CD4-positive, alpha-beta T cell (primary cell): ENCODE results near the gene LAMTOR3. TPM values are rescaled to one million over a fixed set of nuclear protein-coding genes. Genes with fewer than 3 reads are reported as not detected.

Source experiments
- ATAC-seq: fragments of 200-7000 bp; cut with Tn5 transposase; one replicate; pipeline ENCODE4 v1.10.0; 2022; ENCODE audit warnings: mild to moderate bottlenecking; ENCODE audit not compliant: poor library complexity
- CTCF ChIA-PET: fragments of 350-600 bp; sonication (Branson Sonifier 250); formaldehyde crosslinking; loops from one replicate; lab custom pipeline; 2021; ENCODE audit warnings: antibody characterized with exemption, inconsistent platforms; lab: Charles Lee
- POLR2A ChIA-PET: fragments of 350-600 bp; sonication (Branson Sonifier 250); formaldehyde crosslinking; loops from one replicate; lab custom pipeline; 2021; ENCODE audit warnings: antibody characterized with exemption, inconsistent platforms; lab: Charles Lee
- DNase-seq, 14 experiments: peaks; one replicate each; pipeline ENCODE4 v3.0.0-alpha.2; 2013 to 2020; ENCODE audit warnings: mixed read lengths in 2 of 14
- H3K27ac ChIP-seq, 2 donors: one replicate each; pipeline versions ENCODE4 v1.5.1 to v1.7.0; 2013; ENCODE audit warnings: low read length in 2 of 2, low read depth in 1 of 2, mild to moderate bottlenecking in 1 of 2
- H3K27me3 ChIP-seq, 2 experiments: 1 replicate in 1 of 2; 2 replicates in 1 of 2; pipeline versions ENCODE4 v1.6.1 to v1.7.0; 2013; ENCODE audit warnings: low read length in 2 of 2, control low read depth in 1 of 2, mild to moderate bottlenecking in 1 of 2, moderate library complexity in 1 of 2; ENCODE audit not compliant: insufficient read depth in 2 of 2, control insufficient read depth in 1 of 2
- H3K36me3 ChIP-seq: one replicate; pipeline ENCODE4 v1.6.1; 2013; ENCODE audit warnings: low read length, control low read depth; ENCODE audit not compliant: insufficient read depth
- H3K4me1 ChIP-seq: one replicate; pipeline ENCODE4 v1.6.1; 2013; ENCODE audit warnings: low read length, control low read depth; ENCODE audit not compliant: insufficient read depth
- H3K4me3 ChIP-seq: one replicate; pipeline ENCODE4 v1.5.1; 2013; ENCODE audit warnings: mild to moderate bottlenecking, low read length, moderate library complexity
- H3K9me3 ChIP-seq, 2 experiments: 1 replicate in 1 of 2; 2 replicates in 1 of 2; pipeline versions ENCODE4 v1.6.1 to v1.7.0; 2013; ENCODE audit warnings: low read length in 2 of 2, mild to moderate bottlenecking in 2 of 2, control low read depth in 1 of 2, moderate library complexity in 1 of 2; ENCODE audit not compliant: control insufficient read depth in 1 of 2, insufficient read depth in 1 of 2
- H3K27ac Mint-ChIP-seq: one replicate; pipeline ENCODE4 v1.8.0; 2020; ENCODE audit warnings: mixed read lengths
- H3K27me3 Mint-ChIP-seq: one replicate; pipeline ENCODE4 v1.8.0; 2021; ENCODE audit warnings: mixed read lengths
- H3K36me3 Mint-ChIP-seq: one replicate; pipeline ENCODE4 v1.8.0; 2021; ENCODE audit warnings: low read depth, mixed read lengths
- H3K4me1 Mint-ChIP-seq: one replicate; pipeline ENCODE4 v1.8.0; 2021; ENCODE audit warnings: low read depth, mixed read lengths
- H3K4me3 Mint-ChIP-seq: one replicate; pipeline ENCODE4 v1.8.0; 2020; ENCODE audit warnings: mild to moderate bottlenecking, mixed read lengths
- H3K9me3 Mint-ChIP-seq: one replicate; pipeline ENCODE4 v1.8.0; 2020; ENCODE audit warnings: mixed read lengths
- CTCF ChIP-seq: fragments of 200-600 bp; IDR thresholded peaks from one replicate; pipeline ENCODE4 v1.8.0; 2022; ENCODE audit warnings: antibody characterized with exemption, mild to moderate bottlenecking
- intact Hi-C, 2 experiments: fragments of 100-400 bp; cut with DNase I in 1 of 2; cut with micrococcal nuclease in 1 of 2; formaldehyde crosslinking; loops; one replicate each; pipeline versions ENCODE4 v1.15.1 to v1.9.0; 2023 to 2025; cut with DNase I, micrococcal nuclease
- total RNA-seq, 174 experiments: library from RNA in 2 of 174; stranded (reverse) in 2 of 174; gene quantifications; one replicate each; pipeline ENCODE4 v1.2.3 and lab custom pipeline; 2021 to 2026

The LAMTOR3 gene
- total RNA-seq, 2 experiments from 2014 or later = 32.0 to 32.8 TPM

GRCh38 chr4:99927566-99927965, 33.3 kb upstream of the LAMTOR3 start:
- H3K9me3 Mint-ChIP-seq = no peaks in the 10 kb centered on the region
- Histone ChIP-seq H3K4me3 (no peak overlapping the region), H3K36me3 (peaks cover 61% of the 10 kb centered on the region), H3K4me1 (peaks cover 5% of the 10 kb centered on the region), H3K27ac (no peak overlapping the region), H3K27me3 (no peaks in the 10 kb centered on the region), H3K9me3 (no peaks in the 10 kb centered on the region)
- ChIA-PET POLR2A (interaction anchor here (0.8 to 1.7 kb wide), 3 partner anchors 19 to 364 kb away, joined by 3 to 5 read pairs (median 3); partner anchors contain the start of genes DNAJB14 and TRMT10A), CTCF (no interaction called here)
- peaks cover 54% of the 10 kb centered on the region for H3K4me1 Mint-ChIP-seq
- peaks cover 80% of the 10 kb centered on the region for H3K36me3 Mint-ChIP-seq
- no peak for DNase-seq
- intact Hi-C loops = no loop called here
- H3K4me3 Mint-ChIP-seq = no peak overlapping the region
- no peak for TF ChIP-seq CTCF
- ATAC-seq = no peak
- H3K27me3 Mint-ChIP-seq = no peaks in the 10 kb centered on the region
- no peak overlapping the region for H3K27ac Mint-ChIP-seq

GRCh38 chr4:99921174-99921573, 26.9 kb upstream of the LAMTOR3 start:
- ATAC-seq = peak; percentile 96

GRCh38 chr4:99918656-99919055, 24.4 kb upstream of the LAMTOR3 start:
- peaks cover 0 to 10% of the 10 kb centered on the region in 2 experiments for H3K9me3 ChIP-seq
- H3K4me1 Mint-ChIP-seq = peaks cover 30% of the 10 kb centered on the region
- POLR2A ChIA-PET = interaction anchor here (0.6 kb wide), 1 partner anchor 15 kb away, joined by 3 read pairs; no protein-coding TSS in a partner anchor
- H3K9me3 Mint-ChIP-seq = peaks cover 7% of the 10 kb centered on the region
- H3K27me3 ChIP-seq = no peaks in the 10 kb centered on the region
- CTCF ChIA-PET = no interaction called here
- H3K36me3 ChIP-seq = peaks cover 49% of the 10 kb centered on the region
- ATAC-seq = no peak
- no peak overlapping the region for H3K27ac ChIP-seq
- H3K4me3 ChIP-seq = no peak overlapping the region
- TF ChIP-seq CTCF = no peak
- H3K27me3 Mint-ChIP-seq = no peaks in the 10 kb centered on the region
- intact Hi-C loops = loop anchor here in 1 of 2 experiments (2.0 kb wide), 1 partner anchor 14 kb away; no protein-coding TSS in a partner anchor
- H3K27ac Mint-ChIP-seq = no peak overlapping the region
- DNase-seq = no peak
- peaks cover 4% of the 10 kb centered on the region for H3K4me1 ChIP-seq
- no peak overlapping the region for H3K4me3 Mint-ChIP-seq
- peaks cover 77% of the 10 kb centered on the region for H3K36me3 Mint-ChIP-seq

More at GRCh38 chr4:99921174-99921573, 26.9 kb upstream of the LAMTOR3 start:
- H3K9me3 ChIP-seq = peaks cover 0 to 10% of the 10 kb centered on the region in 2 experiments
- peaks cover 67% of the 10 kb centered on the region for H3K36me3 ChIP-seq
- Mint-ChIP-seq H3K4me3 (no peak overlapping the region), H3K9me3 (peaks cover 7% of the 10 kb centered on the region), H3K27me3 (no peaks in the 10 kb centered on the region), H3K4me1 (peaks cover 24% of the 10 kb centered on the region), H3K27ac (peak overlapping the region; percentile 59), H3K36me3 (peaks cover 67% of the 10 kb centered on the region)
- ChIA-PET POLR2A (interaction anchor here (1.1 to 2.8 kb wide), 6 partner anchors 13 to 29 kb away, joined by 3 to 25 read pairs (median 4); partner anchors contain the start of genes DNAJB14, H2AZ1 and LAMTOR3), CTCF (interaction anchor here (0.9 to 1.1 kb wide), 3 partner anchors 19 to 27 kb away, joined by 3 read pairs; no protein-coding TSS in a partner anchor)
- no peak overlapping the region for H3K27ac ChIP-seq
- DNase-seq = peak in 3 of 14 experiments; percentile 10 to 44 (median 41)
- no peak overlapping the region for H3K4me3 ChIP-seq
- TF ChIP-seq CTCF = no peak
- peaks cover 1% of the 10 kb centered on the region for H3K4me1 ChIP-seq
- H3K27me3 ChIP-seq = no peaks in the 10 kb centered on the region
- intact Hi-C loops = loop anchor here in 1 of 2 experiments (2.0 kb wide), 1 partner anchor 28 kb away; no protein-coding TSS in a partner anchor
